ENCODE results near the gene ARL6IP4.

GRCh38 chr12:122977153-122977552, 3.3 kb upstream of the ARL6IP4 start:
- TF ChIP-seq CTCF (IDR thresholded peaks at IDR 0.05; ENCODE audit: low read depth, low read length): no peak
- no peak for TF ChIP-seq POLR2A (IDR thresholded peaks at IDR 0.05; ENCODE audit: extremely low read depth, insufficient read length)

Data from NB4 (cell line).